ENCODE results near the gene OLR1. TPM values are rescaled to one million over a fixed set of nuclear protein-coding genes. Genes with fewer than 3 reads are reported as not detected.

The OLR1 gene
- total RNA-seq, 4 donors from 2014 or later = not detected

GRCh38 chr12:10160617-10161385 lies 11.1 kb downstream of the OLR1 start:
- intact Hi-C loops (cut with DNase I; ENCODE audit: low total_unique reads) = no loop called here
- WGBS, 2 donors = 58 to 59% methylated on average over 7 of the region's 7 CpGs

GRCh38 chr12:10159280-10159679 lies 12.7 kb downstream of the OLR1 start:
- intact Hi-C loops (cut with DNase I; ENCODE audit: low total_unique reads) = no loop called here
- DNase-seq (ENCODE audit: low spot score in 2 of 2) = no peak
- TF ChIP-seq POLR2A (IDR thresholded peaks at IDR 0.05) = no peak
- no peak for TF ChIP-seq CTCF (IDR thresholded peaks at IDR 0.05)
- WGBS, 2 donors = 50 to 66% methylated on average over 3 of the region's 3 CpGs
- no peak overlapping the region for H3K4me3 ChIP-seq (ENCODE audit: low read depth, poor library complexity, severe bottlenecking)

More at GRCh38 chr12:10160617-10161385, 11.1 kb downstream of the OLR1 start:
- TF ChIP-seq CTCF (IDR thresholded peaks at IDR 0.05) (no peak), POLR2A (IDR thresholded peaks at IDR 0.05) (no peak)
- no peak for DNase-seq (ENCODE audit: low spot score in 2 of 2)
- H3K4me3 ChIP-seq (ENCODE audit: low read depth, poor library complexity, severe bottlenecking) = no peak overlapping the region

- intact Hi-C loops (cut with DNase I; ENCODE audit: low total_unique reads) = no loop called here
- DNase-seq (ENCODE audit: low spot score in 2 of 2) = no peak
- WGBS, 2 donors = 75 to 83% methylated on average over 2 of the region's 2 CpGs
- TF ChIP-seq POLR2A (IDR thresholded peaks at IDR 0.05) = no peak
- no peak for TF ChIP-seq CTCF (IDR thresholded peaks at IDR 0.05)
- no peak overlapping the region for H3K4me3 ChIP-seq (ENCODE audit: low read depth, poor library complexity, severe bottlenecking)
Measured at GRCh38 chr12:10158406-10158805, 13.5 kb downstream of the OLR1 start.

GRCh38 chr12:10155966-10156365 lies 16.0 kb downstream of the OLR1 start:
- no peak overlapping the region for H3K4me3 ChIP-seq (ENCODE audit: low read depth, poor library complexity, severe bottlenecking)
- WGBS, 2 donors = 76 to 77% methylated on average over 3 of the region's 3 CpGs
- intact Hi-C loops (cut with DNase I; ENCODE audit: low total_unique reads) = no loop called here
- DNase-seq (ENCODE audit: low spot score in 2 of 2) = no peak
- no peak for TF ChIP-seq POLR2A (IDR thresholded peaks at IDR 0.05)
- no peak for TF ChIP-seq CTCF (IDR thresholded peaks at IDR 0.05)

- 68 to 72% methylated on average over 6 of the region's 6 CpGs for WGBS, 2 donors
- no peak for TF ChIP-seq POLR2A (IDR thresholded peaks at IDR 0.05)
- no peak for TF ChIP-seq CTCF (IDR thresholded peaks at IDR 0.05)
- intact Hi-C loops (cut with DNase I; ENCODE audit: low total_unique reads) = no loop called here
- DNase-seq (ENCODE audit: low spot score in 2 of 2) = no peak
- no peak overlapping the region for H3K4me3 ChIP-seq (ENCODE audit: low read depth, poor library complexity, severe bottlenecking)
Measured at GRCh38 chr12:10154145-10154496, 17.8 kb downstream of the OLR1 start.

Measured in lower leg skin (tissue), 4 donors.